8988T (cell line): ENCODE data around the gene ZNF385B.

Source experiments
- DNase-seq: peaks from one replicate; pipeline ENCODE4 v3.0.0; 2011

The ZNF385B gene

DNA sequence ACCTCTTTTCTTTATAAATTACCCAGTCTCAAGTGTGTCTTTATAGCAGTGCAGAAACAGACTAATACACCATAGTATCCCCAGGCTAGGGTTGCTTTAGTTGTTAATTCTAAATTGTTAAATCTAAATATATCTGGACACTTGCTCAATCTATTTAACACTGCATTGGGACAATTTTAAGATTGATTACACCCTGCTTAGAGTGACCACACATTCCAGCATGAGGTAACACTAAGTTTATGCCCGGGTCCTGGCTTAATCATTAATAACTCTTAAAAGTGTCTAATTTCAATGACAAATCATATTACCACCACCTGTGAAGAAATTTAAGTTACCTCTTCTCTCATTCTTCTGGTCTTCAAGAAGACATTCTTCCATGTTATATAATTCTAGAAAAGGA lies 131.4 kb downstream of the ZNF385B start:
- DNase-seq: no peak

GRCh38 chr2:179726461-179727180 lies 134.8 kb downstream of the ZNF385B start:
- DNase-seq: no peak

DNA sequence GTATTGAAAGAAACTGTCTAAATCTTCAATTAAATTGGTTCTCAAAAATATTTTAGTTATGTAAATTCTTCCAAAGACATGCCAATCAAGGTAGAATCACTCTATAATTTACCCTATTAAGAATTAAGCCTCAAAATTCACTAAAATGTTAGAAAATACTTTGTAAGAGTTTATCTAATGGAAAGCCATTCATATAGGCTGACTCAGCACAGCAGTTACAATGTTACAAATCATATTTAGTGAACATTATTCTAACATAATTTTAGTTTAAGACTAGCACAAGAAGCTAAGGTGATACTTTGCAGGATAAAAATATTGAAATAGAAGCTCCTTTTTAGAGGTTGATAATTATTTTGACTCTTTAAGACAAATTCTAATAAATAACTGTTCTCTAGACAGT lies 137.0 kb downstream of the ZNF385B start:
- DNase-seq: no peak

- no peak for DNase-seq
These were observed 141.1 kb downstream of the ZNF385B start for GRCh38 chr2:179720173-179720772.

DNA sequence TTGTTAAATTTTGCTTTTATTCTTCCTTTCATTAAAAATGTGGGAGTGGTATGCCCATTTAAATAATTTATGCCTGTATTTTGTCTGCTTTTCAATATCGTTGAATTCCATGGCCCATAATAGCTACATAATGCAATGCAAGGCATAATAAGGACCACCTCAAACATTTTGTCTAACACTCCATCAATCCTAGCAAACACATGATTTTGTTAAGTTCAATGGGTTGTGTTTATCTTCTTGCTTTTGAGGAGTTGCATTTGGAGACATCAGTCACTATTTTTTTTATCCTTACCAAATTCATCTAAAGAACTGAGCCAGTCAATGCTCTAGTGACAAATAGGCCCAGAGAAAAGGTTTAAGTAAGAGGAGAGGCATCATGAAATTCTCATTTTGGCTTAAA lies 145.5 kb downstream of the ZNF385B start:
- DNase-seq: no peak

GRCh38 chr2:179715196-179715595 lies 146.2 kb downstream of the ZNF385B start:
- DNase-seq: no peak

GRCh38 chr2:179712825-179713224 lies 148.6 kb downstream of the ZNF385B start:
- DNase-seq: no peak

DNA sequence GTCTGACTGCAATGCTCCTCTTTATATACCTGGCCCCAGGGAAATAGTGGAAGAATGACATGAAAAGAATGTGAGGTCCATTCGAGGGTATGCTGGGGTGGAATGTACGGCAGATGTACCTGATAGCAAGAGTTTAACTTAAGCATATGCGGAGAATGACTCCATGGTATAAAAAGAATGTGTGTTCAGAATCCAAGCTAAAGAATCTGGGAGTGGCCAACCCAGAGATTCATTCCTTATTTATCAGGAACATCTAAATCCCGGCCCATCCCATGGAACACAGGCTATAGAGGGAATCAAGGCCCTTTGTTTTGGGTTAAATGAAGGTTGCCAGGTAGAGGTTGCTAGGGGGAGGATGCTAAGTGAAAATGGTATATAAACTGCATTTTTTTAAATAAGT lies 150.0 kb downstream of the ZNF385B start:
- DNase-seq: no peak

GRCh38 chr2:179703702-179704101 lies 157.7 kb downstream of the ZNF385B start:
- no peak for DNase-seq

- no peak for DNase-seq
These were observed 158.5 kb downstream of the ZNF385B start for GRCh38 chr2:179702912-179703311.

- DNase-seq: no peak
These were observed 159.8 kb downstream of the ZNF385B start for GRCh38 chr2:179701524-179702110.

- no peak for DNase-seq
These were observed 165.9 kb downstream of the ZNF385B start for GRCh38 chr2:179695486-179695885.

GRCh38 chr2:179694963-179695362 lies 166.4 kb downstream of the ZNF385B start:
- DNase-seq: no peak

DNA sequence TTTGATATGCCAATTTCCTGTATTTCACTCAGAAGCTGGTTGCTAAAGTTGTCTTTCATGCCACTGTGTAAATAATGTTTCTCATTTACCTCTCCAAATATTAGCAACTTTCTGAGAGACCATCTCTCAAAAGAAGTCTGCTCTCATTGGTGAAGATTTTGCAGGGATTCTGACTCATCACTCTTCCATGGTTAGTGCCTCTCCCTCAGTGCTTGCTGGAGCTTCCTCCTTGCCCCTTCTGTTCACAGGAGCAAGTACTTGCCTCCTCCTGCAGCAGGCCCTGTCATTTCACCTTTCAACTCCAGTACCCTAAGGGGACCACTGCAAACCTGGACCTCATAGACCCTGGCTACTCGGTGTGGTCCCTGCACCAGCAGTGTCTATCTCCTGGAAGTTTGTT lies 168.8 kb downstream of the ZNF385B start:
- no peak for DNase-seq

GRCh38 chr2:179692043-179692442 lies 169.4 kb downstream of the ZNF385B start:
- no peak for DNase-seq

DNA sequence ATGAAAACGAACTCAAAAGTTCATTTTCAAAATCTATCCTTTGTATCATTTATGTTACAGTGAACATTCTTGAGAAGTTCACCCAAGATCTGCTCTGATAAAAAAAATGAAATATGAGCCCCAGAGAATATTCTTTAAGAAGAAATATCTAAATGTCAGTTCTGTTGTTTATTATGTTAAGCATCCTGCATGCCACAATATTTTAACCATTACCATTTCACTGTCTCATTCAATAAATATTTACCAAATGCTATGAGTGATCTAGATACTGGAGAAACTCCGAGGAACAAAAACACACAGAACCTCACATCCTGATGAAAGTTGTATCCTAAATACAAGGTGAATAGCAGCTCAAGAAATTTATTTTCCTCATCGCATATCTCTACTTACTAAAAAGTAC lies 170.2 kb downstream of the ZNF385B start:
- DNase-seq: no peak

- no peak for DNase-seq
These were observed 174.6 kb downstream of the ZNF385B start for GRCh38 chr2:179686718-179687342.

- no peak for DNase-seq
These were observed 175.3 kb downstream of the ZNF385B start for GRCh38 chr2:179686069-179686468.

- no peak for DNase-seq
These were observed 176.3 kb downstream of the ZNF385B start for GRCh38 chr2:179685146-179685545.

- DNase-seq: no peak
These were observed 178.7 kb downstream of the ZNF385B start for GRCh38 chr2:179682756-179683155.

GRCh38 chr2:179677746-179678505 lies 183.5 kb downstream of the ZNF385B start:
- DNase-seq: no peak

- no peak for DNase-seq
These were observed 184.2 kb downstream of the ZNF385B start for GRCh38 chr2:179677077-179677688.

- no peak for DNase-seq
These were observed 186.0 kb downstream of the ZNF385B start for GRCh38 chr2:179675435-179675834.
